NCI-H1048 (cell line): ENCODE results near the gene LLGL1.

Experiments used
- DNase-seq: peaks from one replicate; lab custom pipeline; 2025; lab: John Stamatoyannopoulos, UW

LLGL1 gene

DNA sequence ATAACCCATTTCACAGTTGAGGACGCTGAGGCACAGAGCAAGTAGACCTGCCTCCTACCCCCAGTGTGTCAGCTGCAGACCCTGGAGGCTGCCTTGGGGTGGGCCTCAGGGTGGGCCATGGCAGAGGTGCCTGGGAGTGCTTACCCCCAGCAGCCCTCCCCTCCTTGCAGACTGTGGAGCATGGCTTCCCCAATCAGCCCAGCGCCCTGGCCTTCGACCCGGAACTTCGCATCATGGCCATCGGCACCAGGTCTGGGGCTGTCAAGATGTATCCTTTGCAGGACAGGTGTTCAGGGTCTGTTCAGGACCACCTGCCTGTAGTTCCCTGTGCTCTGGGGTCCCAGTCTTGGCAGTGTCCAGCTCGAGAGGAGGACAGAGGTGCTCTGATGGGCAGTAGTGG lies 4.3 kb downstream of the LLGL1 start:
- no peak for DNase-seq

GRCh38 chr17:18230288-18231141 lies 5.1 kb downstream of the LLGL1 start:
- no peak for DNase-seq

- no peak for DNase-seq
Measured at GRCh38 chr17:18231164-18231563, 5.7 kb downstream of the LLGL1 start.

- DNase-seq, result no peak
Measured at GRCh38 chr17:18233803-18234518, 8.5 kb downstream of the LLGL1 start.

DNA sequence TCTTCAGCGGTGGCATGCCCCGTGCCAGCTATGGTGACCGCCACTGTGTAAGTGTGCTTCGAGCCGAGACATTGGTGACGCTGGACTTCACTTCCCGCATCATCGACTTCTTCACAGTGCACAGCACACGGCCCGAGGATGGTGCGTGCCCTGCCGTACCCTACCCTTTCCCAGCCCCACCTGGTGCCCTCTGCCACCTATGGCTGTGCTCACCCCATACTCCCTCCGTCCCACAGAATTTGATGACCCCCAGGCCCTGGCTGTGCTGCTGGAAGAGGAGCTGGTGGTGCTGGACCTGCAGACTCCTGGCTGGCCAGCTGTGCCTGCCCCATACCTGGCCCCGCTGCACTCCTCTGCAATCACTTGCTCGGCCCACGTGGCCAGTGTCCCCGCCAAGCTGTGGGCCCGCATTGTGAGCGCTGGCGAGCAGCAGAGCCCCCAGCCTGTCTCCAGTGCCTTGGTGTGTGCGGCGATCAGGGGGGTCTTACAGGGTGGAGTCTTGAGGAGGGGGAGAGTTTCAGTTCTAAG lies 9.5 kb downstream of the LLGL1 start:
- DNase-seq, result no peak

GRCh38 chr17:18235743-18236256 lies 10.4 kb downstream of the LLGL1 start:
- DNase-seq, result no peak

DNA sequence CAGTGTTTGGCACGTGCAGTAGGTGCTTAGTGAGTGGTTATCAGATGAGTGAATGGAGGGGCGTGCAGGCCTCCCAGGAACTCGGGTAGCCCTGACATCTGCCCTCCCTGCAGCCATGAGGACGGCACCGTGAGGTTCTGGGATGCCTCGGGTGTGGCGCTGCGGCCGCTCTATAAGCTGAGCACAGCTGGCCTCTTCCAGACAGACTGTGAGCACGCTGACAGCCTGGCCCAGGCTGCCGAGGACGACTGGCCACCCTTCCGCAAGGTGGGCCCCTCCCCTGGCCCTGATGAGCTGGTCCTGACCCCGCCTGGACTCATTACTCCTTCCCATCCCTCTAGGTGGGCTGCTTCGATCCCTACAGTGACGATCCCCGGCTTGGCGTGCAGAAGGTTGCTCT lies 11.1 kb downstream of the LLGL1 start:
- DNase-seq, result no peak

DNA sequence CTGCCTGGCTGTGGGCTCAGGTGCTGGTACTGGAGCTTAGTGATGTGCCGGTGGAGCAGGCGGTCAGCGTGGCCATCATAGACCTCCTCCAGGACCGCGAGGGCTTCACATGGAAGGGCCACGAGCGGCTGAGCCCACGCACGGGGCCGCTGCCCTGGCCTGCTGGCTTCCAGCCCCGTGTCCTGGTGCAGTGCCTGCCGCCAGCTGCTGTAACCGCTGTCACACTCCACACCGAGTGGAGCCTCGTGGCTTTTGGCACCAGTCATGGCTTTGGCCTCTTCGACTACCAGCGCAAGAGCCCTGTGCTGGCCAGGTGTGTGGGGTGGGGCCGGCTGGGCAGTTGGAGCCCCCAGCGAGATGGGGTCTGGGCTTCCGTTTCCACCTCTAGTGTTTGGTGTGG lies 12.0 kb downstream of the LLGL1 start:
- DNase-seq, result no peak

- no peak for DNase-seq
Measured at GRCh38 chr17:18238299-18238698, 12.9 kb downstream of the LLGL1 start.

DNA sequence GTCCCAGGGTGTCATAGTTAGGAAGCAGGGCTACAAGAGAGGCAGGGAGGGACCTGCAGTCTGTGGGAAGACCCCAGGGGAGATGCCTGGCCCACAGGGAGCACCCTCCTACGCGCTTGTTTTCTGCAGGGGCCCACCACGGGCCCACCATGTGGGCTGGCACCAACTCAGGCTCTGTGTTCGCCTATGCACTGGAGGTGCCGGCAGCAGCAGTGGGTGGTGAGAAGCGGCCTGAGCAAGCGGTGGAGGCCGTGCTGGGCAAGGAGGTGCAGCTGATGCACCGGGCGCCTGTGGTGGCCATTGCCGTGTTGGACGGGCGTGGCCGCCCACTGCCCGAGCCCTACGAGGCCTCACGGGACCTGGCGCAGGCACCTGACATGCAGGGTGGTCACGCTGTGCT lies 15.0 kb downstream of the LLGL1 start:
- no peak for DNase-seq

DNA sequence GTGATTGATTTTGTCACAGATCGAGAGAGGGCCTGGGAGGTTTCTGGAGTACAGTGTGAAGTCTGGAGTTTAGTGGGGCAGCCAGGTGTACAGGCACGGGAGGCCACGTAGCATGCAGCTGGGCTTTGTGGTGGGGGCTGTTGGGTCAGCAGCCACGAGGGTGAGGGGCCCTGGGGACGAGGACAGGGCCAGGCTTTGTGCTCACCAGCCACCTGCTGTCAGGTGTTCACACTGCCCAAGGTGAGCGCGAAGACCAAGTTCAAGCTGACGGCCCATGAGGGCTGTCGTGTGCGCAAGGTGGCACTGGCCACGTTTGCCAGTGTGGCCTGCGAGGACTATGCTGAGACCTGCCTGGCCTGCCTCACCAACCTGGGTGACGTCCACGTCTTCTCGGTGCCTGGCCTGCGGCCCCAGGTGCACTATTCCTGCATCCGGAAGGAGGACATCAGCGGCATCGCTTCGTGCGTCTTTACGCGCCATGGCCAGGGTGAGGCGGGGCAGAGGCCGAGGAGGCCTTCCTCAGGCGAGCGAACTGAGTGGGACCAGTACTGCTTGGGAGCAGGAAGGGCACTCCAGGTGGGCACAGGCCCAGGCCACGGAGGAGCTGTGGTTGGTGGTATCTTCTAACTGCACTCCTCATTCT lies 15.9 kb downstream of the LLGL1 start:
- DNase-seq, result no peak

DNA sequence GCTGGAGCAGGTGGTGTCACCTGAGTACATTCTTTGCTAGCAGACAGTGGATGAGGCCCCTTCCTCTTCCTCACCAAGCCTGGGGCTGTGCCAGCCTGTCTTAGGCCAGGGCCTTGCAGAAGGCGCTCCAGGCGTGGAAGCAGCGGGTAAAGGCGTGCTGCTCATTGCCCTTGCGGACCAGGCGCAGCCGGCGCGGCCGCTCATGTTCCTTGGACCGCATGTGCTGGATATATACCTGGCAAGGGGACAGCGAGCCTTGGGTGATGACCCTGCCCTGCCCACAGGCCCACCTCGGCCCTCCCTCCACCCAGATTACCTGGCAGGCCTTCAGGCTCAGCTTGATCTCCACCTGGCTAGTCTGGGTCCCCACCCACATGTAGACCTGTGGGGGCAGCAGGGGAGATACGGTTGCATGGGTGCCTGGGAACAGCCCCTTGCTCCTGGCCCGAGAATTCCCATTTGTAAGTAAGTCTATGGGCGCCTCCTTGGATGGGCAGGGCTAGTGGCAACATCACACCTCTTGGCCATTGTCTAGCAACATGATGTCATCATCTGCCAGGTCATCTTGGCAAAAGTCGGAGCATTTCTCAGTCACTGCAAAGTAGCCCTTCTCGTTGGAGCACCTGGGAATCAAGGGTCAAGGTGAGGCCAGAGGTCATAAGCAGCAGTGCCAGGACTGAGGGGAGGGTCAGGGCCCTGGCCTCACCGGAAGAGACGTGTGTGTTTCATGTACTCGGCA lies 19.8 kb downstream of the LLGL1 start:
- no peak for DNase-seq

- no peak for DNase-seq
Measured at GRCh38 chr17:18246109-18246725, 20.8 kb downstream of the LLGL1 start.

- peak; percentile 71 for DNase-seq
Measured at GRCh38 chr17:18246880-18247612, 21.6 kb downstream of the LLGL1 start.

DNA sequence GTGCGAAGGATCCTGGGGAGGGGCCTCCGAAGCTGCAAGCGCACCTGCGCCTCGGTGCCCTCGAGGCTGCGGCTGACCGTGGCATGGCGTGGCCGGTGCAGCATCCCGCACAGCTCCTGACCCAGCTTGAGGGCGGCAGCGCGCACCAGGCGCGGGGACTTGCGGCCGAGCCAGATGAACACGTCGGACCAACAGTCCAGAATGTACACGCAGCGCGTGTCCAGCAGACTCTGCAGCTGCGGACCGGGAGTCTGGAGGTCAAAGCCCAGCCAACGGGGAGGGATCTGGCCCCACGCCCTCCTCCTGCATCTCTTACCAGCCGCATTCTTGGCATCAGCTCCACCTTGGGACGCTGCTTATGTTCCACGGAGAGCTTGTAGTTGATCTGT lies 22.2 kb downstream of the LLGL1 start:
- DNase-seq, result no peak

GRCh38 chr17:18248300-18248731 lies 22.9 kb downstream of the LLGL1 start:
- no peak for DNase-seq

GRCh38 chr17:18248811-18249210 lies 23.4 kb downstream of the LLGL1 start:
- DNase-seq, result no peak

DNA sequence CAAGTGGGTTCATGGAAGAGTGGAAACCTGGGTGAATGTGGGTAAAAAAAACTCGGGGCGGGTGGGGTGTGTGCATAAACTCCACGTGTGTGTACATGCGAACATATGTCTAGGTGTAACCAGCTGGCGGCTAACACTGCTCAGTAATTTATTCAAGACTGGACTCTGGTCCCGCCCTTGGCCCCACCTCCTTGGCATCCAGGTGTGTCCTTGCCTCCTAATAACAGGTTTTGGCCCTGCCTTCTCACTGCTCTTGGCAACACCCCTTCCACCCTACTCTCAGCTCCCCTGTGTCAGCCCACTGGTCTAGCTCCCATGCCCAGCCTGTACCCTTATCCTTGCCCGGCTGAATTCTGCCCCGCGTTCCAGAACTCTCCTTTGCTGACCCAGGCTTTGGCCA lies 24.8 kb downstream of the LLGL1 start:
- DNase-seq, result no peak

GRCh38 chr17:18250708-18251107 lies 25.3 kb downstream of the LLGL1 start:
- no peak for DNase-seq

DNA sequence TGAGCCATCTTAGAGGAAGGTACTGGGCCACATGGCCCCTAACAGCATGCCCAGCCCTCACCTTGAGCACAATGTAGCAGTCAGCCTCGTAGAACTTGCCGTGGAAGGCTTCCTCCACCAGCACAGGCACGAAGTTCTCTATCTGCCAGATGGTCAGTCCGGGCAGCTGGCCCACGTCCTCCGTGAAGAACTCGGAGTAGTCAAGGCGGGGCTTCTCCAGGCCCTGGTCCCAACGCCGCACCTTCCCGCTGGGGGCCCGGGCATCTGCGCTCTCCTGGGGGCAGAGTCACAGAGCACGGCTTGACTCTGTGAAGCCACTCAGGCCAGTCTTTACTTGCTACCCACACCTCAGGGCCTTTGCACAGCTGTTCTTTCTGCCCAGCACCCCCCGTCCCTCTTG lies 25.8 kb downstream of the LLGL1 start:
- no peak for DNase-seq

- no peak for DNase-seq
Measured at GRCh38 chr17:18252160-18252559, 26.7 kb downstream of the LLGL1 start.
